Gastroesophageal sphincter (tissue), 3 donors: ENCODE measurements around the gene HOXA7.
A peak's percentile ranks its signal among the peaks of the same experiment; 100 is the strongest.

Experiments used
- CTCF ChIP-seq, 4 experiments: fragments of 200-600 bp in 2 of 4; fragments of 450-650 bp in 2 of 4; sonication (generic) in 1 of 4; IDR thresholded peaks; one replicate each; pipeline ENCODE4 v1.5.1; 2017 to 2019; ENCODE audit warnings: antibody characterized with exemption in 4 of 4, mild to moderate bottlenecking in 2 of 4, moderate library complexity in 2 of 4
- EP300 ChIP-seq: sonication (generic); formaldehyde crosslinking; IDR thresholded peaks from one replicate; pipeline ENCODE4 v1.6.1; 2017; ENCODE audit warnings: antibody characterized with exemption, mild to moderate bottlenecking
- POLR2A ChIP-seq, 2 donors: fragments of 450-650 bp; IDR thresholded peaks; one replicate each; pipeline ENCODE4 v1.6.1; 2017; ENCODE audit warnings: antibody characterized with exemption in 2 of 2, mild to moderate bottlenecking in 2 of 2, moderate library complexity in 1 of 2
- POLR2AphosphoS5 ChIP-seq: sonication (generic); formaldehyde crosslinking; IDR thresholded peaks from one replicate; pipeline ENCODE4 v1.6.1; 2017; ENCODE audit warnings: antibody characterized with exemption

GRCh38 chr7:27115221-27116026 is 41.1 kb downstream of the HOXA7 start:
- TF ChIP-seq CTCF (IDR thresholded peaks at IDR 0.05) (no peak), POLR2A (IDR thresholded peaks at IDR 0.05) (peak; percentile 43 to 48), EP300 (no peak), POLR2AphosphoS5 (peak; percentile 89)
